Hepatocyte (in vitro differentiated cells): ENCODE data around the gene SVIL. TPM values are rescaled to one million over a fixed set of nuclear protein-coding genes. Genes with fewer than 3 reads are reported as not detected.
"Not testable (repeated sequence)": the region's sequence is repeated elsewhere in the genome, so short reads cannot be mapped to it uniquely, and the experiment has no call there.

Experiments used
- DNase-seq: peaks from one replicate; pipeline ENCODE4 v3.0.0-alpha.2; 2016; ENCODE audit warnings: low spot score
- H2AFZ ChIP-seq: fragments of 200-600 bp; sonication (generic); 2 replicates; pipeline ENCODE4 v1.6.0; 2016; ENCODE audit warnings: antibody characterized with exemption, mild to moderate bottlenecking
- H3K27ac ChIP-seq: fragments of 200-600 bp; sonication (generic); 2 replicates; pipeline ENCODE4 v1.5.1; 2016; ENCODE audit warnings: mild to moderate bottlenecking
- H3K27me3 ChIP-seq: fragments of 200-600 bp; sonication (generic); 2 replicates; pipeline ENCODE4 v1.6.1; 2016
- H3K36me3 ChIP-seq: fragments of 200-600 bp; sonication (generic); replicated peaks from 2 replicates; pipeline ENCODE4 v1.5.1; 2016; ENCODE audit warnings: low read depth; ENCODE audit not compliant: insufficient read depth
- H3K4me1 ChIP-seq: fragments of 200-600 bp; sonication (generic); 2 replicates; pipeline ENCODE4 v1.5.1; 2016; ENCODE audit warnings: mild to moderate bottlenecking, moderate library complexity; ENCODE audit not compliant: insufficient read depth
- H3K4me2 ChIP-seq: fragments of 200-600 bp; sonication (generic); 2 replicates; pipeline ENCODE4 v1.6.0; 2016
- H3K4me3 ChIP-seq: fragments of 200-600 bp; sonication (generic); 2 replicates; pipeline ENCODE4 v1.5.1; 2016; ENCODE audit warnings: mild to moderate bottlenecking
- H3K79me2 ChIP-seq: fragments of 200-600 bp; sonication (generic); 2 replicates; pipeline ENCODE4 v1.6.0; 2017; ENCODE audit warnings: mild to moderate bottlenecking
- H3K9me2 ChIP-seq: fragments of 200-600 bp; sonication (generic); replicated peaks from 2 replicates; pipeline ENCODE4 v1.6.0; 2017; ENCODE audit warnings: mild to moderate bottlenecking; ENCODE audit not compliant: insufficient read depth
- H3K9me3 ChIP-seq: fragments of 200-600 bp; sonication (generic); 2 replicates; pipeline ENCODE4 v1.5.1; 2016; ENCODE audit warnings: low read depth, mild to moderate bottlenecking
- H4K20me1 ChIP-seq: fragments of 200-600 bp; sonication (generic); 2 replicates; pipeline ENCODE4 v1.6.0; 2016; ENCODE audit warnings: mild to moderate bottlenecking; ENCODE audit not compliant: insufficient read depth, poor library complexity, severe bottlenecking
- EZH2 ChIP-seq: fragments of 200-600 bp; sonication (generic); IDR thresholded peaks from 2 replicates; pipeline ENCODE4 v1.6.1; 2016; ENCODE audit warnings: antibody characterized with exemption, mild to moderate bottlenecking, borderline replicate concordance
- EZH2phosphoT487 ChIP-seq: fragments of 200-600 bp; sonication (generic); IDR thresholded peaks from one replicate; pipeline ENCODE4 v1.6.1; 2018; ENCODE audit warnings: antibody characterized with exemption, mild to moderate bottlenecking, low read depth, moderate library complexity; ENCODE audit not compliant: unreplicated experiment, severe bottlenecking
- WGBS: methylation state at CpG from one replicate; pipeline ENCODE4 v1.1.6; 2016; ENCODE audit warnings: low lambda C conversion rate; ENCODE audit errors: missing lambda C conversion rate; 5-methylcytosine and 5-hydroxymethylcytosine counted together
- polyA plus RNA-seq: library from polyadenylated mRNA; unstranded; fragments of >200 nt; fragmentation: Nextera tagmentation; extraction: Ambion mirVana; gene quantifications from 2 replicates; pipeline ENCODE4 v1.2.1, GENCODE V29; 2016
- total RNA-seq: library from RNA; depleted of rRNA; stranded (reverse); fragments of >200 nt; gene quantifications from 2 replicates; pipeline ENCODE4 v1.2.3, GENCODE V29; 2014
- TF ChIP-seq, protein P1 (sequence below): fragments of 200-600 bp; sonication (generic); IDR thresholded peaks from 2 replicates; pipeline ENCODE4 v1.5.1; 2016; ENCODE audit warnings: antibody characterized with exemption, mild to moderate bottlenecking; ENCODE audit not compliant: poor library complexity

Gene SVIL
- total and polyA plus RNA-seq, 2 experiments from 2014 or later, result 24.3 to 36.5 TPM

DNA sequence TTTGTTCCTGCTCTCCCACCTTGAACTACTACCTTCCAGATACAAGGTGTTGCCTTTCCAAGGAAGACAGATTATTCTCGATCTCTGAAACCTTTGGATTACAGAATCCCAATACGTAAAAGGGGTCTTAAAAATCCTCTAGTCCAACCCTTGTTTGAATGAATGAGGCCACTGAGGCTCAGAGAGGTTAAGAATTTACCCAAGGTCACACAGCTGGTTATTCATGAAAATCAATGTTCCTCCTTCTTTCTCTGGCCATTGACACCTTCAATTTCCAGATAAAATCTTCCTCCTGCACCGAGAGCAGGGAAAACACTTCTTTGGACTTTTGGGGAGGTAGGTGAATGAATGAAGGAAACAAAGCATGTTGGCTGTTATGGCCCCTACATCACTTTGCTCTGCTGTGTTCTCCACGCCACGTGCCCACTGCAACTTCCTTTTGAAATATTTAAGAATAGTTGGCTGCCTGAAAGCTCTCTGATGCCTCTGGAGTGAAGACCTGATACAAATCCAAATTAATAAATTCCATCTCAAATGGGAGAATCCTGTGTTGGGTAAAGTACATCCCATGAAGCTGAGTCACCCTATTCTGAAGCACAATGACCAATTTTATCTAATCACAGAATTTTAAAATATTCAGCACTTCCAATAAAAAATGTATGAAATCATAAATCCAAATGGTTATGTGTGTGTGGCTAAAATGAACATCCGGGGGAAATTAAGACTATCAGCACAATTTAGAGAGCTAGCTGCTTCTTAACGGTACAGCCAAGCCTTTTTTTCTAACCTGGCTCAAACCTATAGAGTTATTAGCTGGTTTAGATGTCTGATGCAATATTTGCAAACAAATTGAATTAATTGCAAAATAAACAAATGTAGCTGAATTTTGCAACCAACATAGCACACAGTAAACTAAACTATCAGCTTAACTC is 7.3 kb downstream of the SVIL start:
- Histone ChIP-seq H2AFZ (no peak overlapping the region), H3K27ac (no peak overlapping the region), H3K4me2 (no peak overlapping the region), H3K9me2 (no peaks in the 10 kb centered on the region), H3K27me3 (no peaks in the 10 kb centered on the region), H3K4me1 (peaks cover 30% of the 10 kb centered on the region), H3K9me3 (no peaks in the 10 kb centered on the region), H3K79me2 (peaks cover 97% of the 10 kb centered on the region), H4K20me1 (no peaks in the 10 kb centered on the region), H3K4me3 (no peak overlapping the region), H3K36me3 (no peaks in the 10 kb centered on the region)
- no peak for DNase-seq
- TF ChIP-seq EZH2, result no peak
- TF ChIP-seq, protein P1, sequence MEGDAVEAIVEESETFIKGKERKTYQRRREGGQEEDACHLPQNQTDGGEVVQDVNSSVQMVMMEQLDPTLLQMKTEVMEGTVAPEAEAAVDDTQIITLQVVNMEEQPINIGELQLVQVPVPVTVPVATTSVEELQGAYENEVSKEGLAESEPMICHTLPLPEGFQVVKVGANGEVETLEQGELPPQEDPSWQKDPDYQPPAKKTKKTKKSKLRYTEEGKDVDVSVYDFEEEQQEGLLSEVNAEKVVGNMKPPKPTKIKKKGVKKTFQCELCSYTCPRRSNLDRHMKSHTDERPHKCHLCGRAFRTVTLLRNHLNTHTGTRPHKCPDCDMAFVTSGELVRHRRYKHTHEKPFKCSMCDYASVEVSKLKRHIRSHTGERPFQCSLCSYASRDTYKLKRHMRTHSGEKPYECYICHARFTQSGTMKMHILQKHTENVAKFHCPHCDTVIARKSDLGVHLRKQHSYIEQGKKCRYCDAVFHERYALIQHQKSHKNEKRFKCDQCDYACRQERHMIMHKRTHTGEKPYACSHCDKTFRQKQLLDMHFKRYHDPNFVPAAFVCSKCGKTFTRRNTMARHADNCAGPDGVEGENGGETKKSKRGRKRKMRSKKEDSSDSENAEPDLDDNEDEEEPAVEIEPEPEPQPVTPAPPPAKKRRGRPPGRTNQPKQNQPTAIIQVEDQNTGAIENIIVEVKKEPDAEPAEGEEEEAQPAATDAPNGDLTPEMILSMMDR, result no peak
- TF ChIP-seq EZH2phosphoT487, result no peak
- WGBS, result 87% methylated on average over 7 of the region's 7 CpGs

DNA sequence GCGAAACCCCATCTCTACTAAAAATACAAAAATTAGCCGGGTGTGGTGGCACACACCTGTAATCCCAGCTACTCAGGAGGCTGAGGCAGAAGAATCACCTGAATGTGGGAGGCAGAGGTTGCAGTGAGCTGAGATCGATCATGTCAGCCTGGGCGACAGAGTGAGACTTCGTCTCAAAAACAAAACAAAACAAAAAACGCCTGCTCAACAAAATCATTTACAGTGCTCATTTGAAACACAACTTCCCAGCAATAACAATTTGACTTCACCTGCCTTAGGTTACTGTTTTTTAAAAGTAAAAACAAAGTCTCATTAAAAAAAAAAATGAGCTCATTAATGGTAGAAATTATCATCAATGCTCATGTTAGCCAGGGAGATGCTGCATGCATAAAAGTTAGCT is 10.4 kb downstream of the SVIL start:
- not testable (repeated sequence) for H4K20me1 ChIP-seq, DNase-seq, H3K9me2 ChIP-seq, H3K27me3 ChIP-seq, H3K27ac ChIP-seq, H3K4me2 ChIP-seq, H3K36me3 ChIP-seq, H3K4me3 ChIP-seq, H2AFZ ChIP-seq, H3K9me3 ChIP-seq
- H3K4me1 ChIP-seq, result peaks cover 37% of the 10 kb centered on the region
- 95% methylated on average over 6 of the region's 6 CpGs for WGBS
- H3K79me2 ChIP-seq, result peaks cover 95% of the 10 kb centered on the region

DNA sequence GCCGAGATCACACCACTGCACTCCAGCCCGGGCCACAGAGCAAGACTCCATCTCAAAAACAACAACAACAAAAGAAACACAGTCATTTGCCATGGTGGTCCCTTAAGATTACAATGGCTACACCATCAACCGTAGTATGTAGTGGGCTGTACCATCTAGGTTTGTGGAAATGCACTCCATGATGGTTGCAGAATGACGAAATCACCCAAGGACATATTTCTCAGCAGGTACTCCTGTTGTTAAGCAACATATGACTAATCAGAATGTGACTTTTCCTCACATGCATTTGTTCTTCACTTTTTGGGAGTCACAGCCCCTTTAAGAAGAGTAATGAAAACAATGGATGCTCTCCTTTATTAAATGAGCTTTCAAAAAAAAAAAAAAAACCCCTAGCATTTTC is 11.0 kb downstream of the SVIL start:
- Histone ChIP-seq H3K4me2 (no peak overlapping the region), H3K27ac (peak overlapping the region; percentile 2), H3K9me3 (no peaks in the 10 kb centered on the region), H3K9me2 (no peaks in the 10 kb centered on the region), H3K79me2 (peaks cover 89% of the 10 kb centered on the region), H3K27me3 (no peaks in the 10 kb centered on the region), H3K4me1 (peaks cover 43% of the 10 kb centered on the region), H3K4me3 (no peak overlapping the region), H2AFZ (no peak overlapping the region), H3K36me3 (no peaks in the 10 kb centered on the region), H4K20me1 (no peaks in the 10 kb centered on the region)
- TF ChIP-seq, protein P1, result no peak
- TF ChIP-seq EZH2 (no peak), EZH2phosphoT487 (no peak)
- WGBS, result 95% methylated on average over 4 of the region's 4 CpGs
- no peak for DNase-seq

DNA sequence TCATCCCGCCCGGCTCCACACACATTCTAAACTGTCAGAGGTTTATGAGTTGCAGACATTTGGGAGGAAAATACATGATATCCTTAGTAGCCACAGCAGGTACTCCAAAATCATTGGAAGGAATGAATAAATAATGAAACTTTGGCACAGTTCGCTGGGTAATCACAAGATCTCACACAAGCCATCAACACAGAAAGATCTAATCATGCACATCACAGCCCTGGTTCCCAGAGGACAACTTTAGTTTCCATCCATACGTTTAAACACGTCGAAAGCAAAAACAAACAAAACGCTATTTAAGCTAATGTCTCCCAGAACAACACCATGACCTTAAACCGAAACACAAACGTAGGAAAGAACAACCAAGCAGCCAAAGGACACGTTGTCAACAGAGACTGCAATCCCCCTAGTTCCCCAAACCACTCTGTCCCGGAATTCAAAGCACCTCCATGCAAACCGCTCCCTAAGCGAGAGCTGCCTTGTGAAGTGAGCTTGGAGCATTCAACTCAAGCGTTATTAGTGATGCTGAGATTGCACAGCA is 12.3 kb downstream of the SVIL start:
- Histone ChIP-seq H3K4me1 (peaks cover 50% of the 10 kb centered on the region), H2AFZ (no peak overlapping the region), H3K9me3 (no peaks in the 10 kb centered on the region), H3K36me3 (no peaks in the 10 kb centered on the region), H3K9me2 (no peaks in the 10 kb centered on the region), H4K20me1 (no peaks in the 10 kb centered on the region), H3K79me2 (peaks cover 77% of the 10 kb centered on the region), H3K4me2 (peak overlapping the region; percentile 33), H3K27me3 (no peaks in the 10 kb centered on the region), H3K4me3 (no peak overlapping the region), H3K27ac (peak overlapping the region; percentile 2)
- TF ChIP-seq EZH2phosphoT487 (no peak), EZH2 (no peak)
- TF ChIP-seq, protein P1, result no peak
- no peak for DNase-seq
- WGBS, result 66% methylated on average over 14 of the region's 14 CpGs
